IMR-90 (cell line): ENCODE data around the gene IRS2. TPM values are rescaled to one million over a fixed set of nuclear protein-coding genes. Genes with fewer than 3 reads are reported as not detected.

Experiments used
- ATAC-seq: fragments of 200-7000 bp; cut with Tn5 transposase; 2 replicates; pipeline ENCODE4 v1.9.1; 2020; ENCODE audit warnings: low read depth, mild to moderate bottlenecking, moderate library complexity
- BruUV-seq: library from RNA; stranded (reverse); fragments of 400-500 nt; replicated peaks from 2 replicates; lab custom pipeline; 2021; lab: Mats Ljungman, UMichigan
- CTCF ChIA-PET: fragments of 300-600 bp; formaldehyde crosslinking; extraction: SDS; loops from one replicate; lab custom pipeline; 2021; ENCODE audit warnings: antibody characterized with exemption; lab: Yijun Ruan, JAX
- POLR2A ChIA-PET: fragments of 300-600 bp; sonication (Branson Sonifier 250); formaldehyde crosslinking; loops from one replicate; lab custom pipeline; 2022; ENCODE audit warnings: antibody characterized with exemption; ENCODE audit not compliant: unreplicated experiment; lab: Charles Lee
- DNase-seq: peaks from one replicate; pipeline ENCODE4 v3.0.0; 2013
- H2AFZ ChIP-seq: replicated peaks from 2 replicates; pipeline ENCODE3; 2013; ENCODE audit warnings: low read length, mild to moderate bottlenecking; ENCODE audit not compliant: poor library complexity
- H2AK5ac ChIP-seq: 2 replicates; pipeline ENCODE4 v1.6.1; 2013; ENCODE audit warnings: low read depth, low read length, inconsistent platforms
- H2AK9ac ChIP-seq: replicated peaks from 2 replicates; pipeline ENCODE3; 2013; ENCODE audit warnings: mild to moderate bottlenecking, low read depth, low read length, moderate library complexity; ENCODE audit not compliant: poor library complexity
- H2BK120ac ChIP-seq: 2 replicates; pipeline ENCODE4 v1.6.1; 2013; ENCODE audit warnings: low read depth, low read length, inconsistent platforms
- H2BK15ac ChIP-seq: 3 replicates; pipeline ENCODE4 v1.6.1; 2013; ENCODE audit warnings: low read depth, low read length, inconsistent platforms
- H2BK20ac ChIP-seq: 2 replicates; pipeline ENCODE4 v1.6.1; 2013; ENCODE audit warnings: low read depth, mild to moderate bottlenecking, inconsistent platforms, low read length, moderate library complexity
- H2BK5ac ChIP-seq: 2 replicates; pipeline ENCODE4 v1.6.1; 2013; ENCODE audit warnings: mild to moderate bottlenecking, low read depth, low read length, inconsistent platforms; ENCODE audit not compliant: poor library complexity, severe bottlenecking
- H3K14ac ChIP-seq: replicated peaks from 2 replicates; pipeline ENCODE4 v1.6.1; 2013; ENCODE audit warnings: low read depth, low read length, inconsistent platforms
- H3K18ac ChIP-seq: 2 replicates; pipeline ENCODE4 v1.6.1; 2013; ENCODE audit warnings: low read depth, low read length, control low read depth
- H3K23ac ChIP-seq: 2 replicates; pipeline ENCODE4 v1.6.1; 2013; ENCODE audit warnings: low read depth, low read length, inconsistent platforms
- H3K27ac ChIP-seq: 2 replicates; pipeline ENCODE4 v1.5.1; 2013; ENCODE audit warnings: mild to moderate bottlenecking, control low read depth, low read length; ENCODE audit not compliant: insufficient read depth
- H3K27me3 ChIP-seq: 2 replicates; pipeline ENCODE4 v1.6.1; 2013; ENCODE audit warnings: low read length; ENCODE audit not compliant: control insufficient read depth, insufficient read depth
- H3K36me3 ChIP-seq: 2 replicates; pipeline ENCODE4 v1.6.1; 2013; ENCODE audit warnings: low read length, mixed read lengths; ENCODE audit not compliant: control insufficient read depth, insufficient read depth
- H3K4ac ChIP-seq: 2 replicates; pipeline ENCODE4 v1.6.1; 2013; ENCODE audit warnings: low read depth, low read length, inconsistent platforms
- H3K4me1 ChIP-seq: 2 replicates; pipeline ENCODE4 v1.6.1; 2013; ENCODE audit warnings: low read length, mixed read lengths; ENCODE audit not compliant: control insufficient read depth, insufficient read depth
- H3K4me2 ChIP-seq: 2 replicates; pipeline ENCODE4 v1.6.1; 2013; ENCODE audit warnings: low read depth, mild to moderate bottlenecking, control low read depth, low read length, moderate library complexity
- H3K4me3 ChIP-seq: 2 replicates; pipeline ENCODE4 v1.5.1; 2013; ENCODE audit warnings: low read depth, mild to moderate bottlenecking, control low read depth, low read length, moderate library complexity; ENCODE audit not compliant: insufficient read depth
- H3K56ac ChIP-seq: 2 replicates; pipeline ENCODE4 v1.6.1; 2013; ENCODE audit warnings: low read length, inconsistent platforms; ENCODE audit not compliant: insufficient read depth; ENCODE audit errors: extremely low read depth
- H3K79me1 ChIP-seq, 2 experiments: 2 replicates each; pipeline ENCODE4 v1.6.1; 2013; ENCODE audit warnings: low read length in 2 of 2, inconsistent platforms in 1 of 2, low read depth in 1 of 2
- H3K9ac ChIP-seq: 2 replicates; pipeline ENCODE4 v1.6.1; 2013; ENCODE audit warnings: low read depth, low read length, control low read depth
- H3K9me1 ChIP-seq: 2 replicates; pipeline ENCODE4 v1.6.1; 2013; ENCODE audit warnings: low read length, inconsistent platforms; ENCODE audit not compliant: insufficient read depth
- H3K9me3 ChIP-seq: 2 replicates; pipeline ENCODE4 v1.6.1; 2013; ENCODE audit warnings: low read length; ENCODE audit not compliant: control insufficient read depth, insufficient read depth
- H4K20me1 ChIP-seq: 2 replicates; pipeline ENCODE4 v1.6.1; 2013; ENCODE audit warnings: low read length, inconsistent platforms; ENCODE audit not compliant: insufficient read depth
- H4K5ac ChIP-seq: 2 replicates; pipeline ENCODE4 v1.6.1; 2013; ENCODE audit warnings: mild to moderate bottlenecking, low read depth, low read length, control low read depth
- H4K8ac ChIP-seq, 2 experiments: 2 replicates each; pipeline ENCODE4 v1.6.1; 2013; ENCODE audit warnings: low read depth in 2 of 2, low read length in 2 of 2, control low read depth in 1 of 2, inconsistent platforms in 1 of 2
- H4K91ac ChIP-seq: 2 replicates; pipeline ENCODE4 v1.6.1; 2013; ENCODE audit warnings: low read depth, low read length, inconsistent platforms; ENCODE audit not compliant: insufficient read depth
- BHLHE40 ChIP-seq: fragments of 150-350 bp; IDR thresholded peaks from 2 replicates; pipeline ENCODE4 v1.6.1; 2016; ENCODE audit warnings: mild to moderate bottlenecking, low read depth, low read length
- CEBPB ChIP-seq: IDR thresholded peaks from 2 replicates; pipeline ENCODE4 v1.6.1; 2012; ENCODE audit warnings: low read depth, low read length, improper control_type of control experiment
- MAZ ChIP-seq: IDR thresholded peaks from 2 replicates; pipeline ENCODE4 v1.6.1; 2012; ENCODE audit warnings: low read depth, mild to moderate bottlenecking, low read length, improper control_type of control experiment, moderate library complexity, borderline replicate concordance
- MXI1 ChIP-seq: IDR thresholded peaks from 2 replicates; pipeline ENCODE4 v1.6.1; 2012; ENCODE audit warnings: low read depth, mild to moderate bottlenecking, low read length, moderate library complexity, borderline replicate concordance
- NFE2L2 ChIP-seq: fragments of 150-350 bp; IDR thresholded peaks from 2 replicates; pipeline ENCODE4 v1.6.1; 2016; ENCODE audit warnings: low read depth, mild to moderate bottlenecking, low read length
- RAD21 ChIP-seq: IDR thresholded peaks from 2 replicates; pipeline ENCODE4 v1.6.1; 2012; ENCODE audit warnings: low read length, improper control_type of control experiment
- RCOR1 ChIP-seq: IDR thresholded peaks from 2 replicates; pipeline ENCODE4 v1.6.1; 2012; ENCODE audit warnings: mild to moderate bottlenecking, low read length, improper control_type of control experiment; ENCODE audit not compliant: insufficient replicate concordance
- RFX5 ChIP-seq: IDR thresholded peaks from 2 replicates; pipeline ENCODE4 v1.8.0; 2012; ENCODE audit warnings: low read depth, mild to moderate bottlenecking, low read length, moderate library complexity
- SMC3 ChIP-seq: fragments of 150-350 bp; IDR thresholded peaks from 2 replicates; pipeline ENCODE4 v1.6.1; 2016; ENCODE audit warnings: low read depth, mild to moderate bottlenecking, antibody characterized with exemption, low read length, moderate library complexity
- USF2 ChIP-seq: fragments of 150-350 bp; IDR thresholded peaks from 2 replicates; pipeline ENCODE4 v1.6.1; 2017; ENCODE audit warnings: mild to moderate bottlenecking, antibody characterized with exemption, low read length, low read depth
- WGBS, 2 experiments: methylation state at CpG; one replicate each; pipeline versions ENCODE4 v1.1.5 to v1.1.7; 2013; ENCODE audit warnings: missing lambda C conversion rate in 2 of 2; ENCODE audit not compliant: insufficient read length in 1 of 2; ENCODE audit errors: extremely low coverage in 2 of 2; 5-methylcytosine and 5-hydroxymethylcytosine counted together
- dilution Hi-C: fragments of 300-500 bp; cut with HindIII; formaldehyde crosslinking; loops from one replicate; pipeline ENCODE4 v1.14.3; 2018; ENCODE audit warnings: low sequenced_read_pairs; ENCODE audit not compliant: unreplicated experiment
- in situ Hi-C: fragments of 300-500 bp; cut with MboI; formaldehyde crosslinking; loops from 3 replicates; pipeline ENCODE4 v1.14.3; 2019; ENCODE audit warnings: low sequenced_read_pairs, inconsistent platforms, mixed read lengths
- intact Hi-C: fragments of 100-400 bp; cut with micrococcal nuclease; formaldehyde crosslinking; loops from 2 replicates; pipeline ENCODE4 v1.10.0; 2022
- polyA plus RNA-seq, 3 experiments: library from polyadenylated mRNA; depleted of rRNA; stranded (reverse); fragments of >200 nt; gene quantifications; 2 replicates each; pipeline ENCODE4 v1.2.3, GENCODE V29; 2012; ENCODE audit warnings: low replicate concordance in 1 of 3
- total RNA-seq: library from RNA; depleted of rRNA; stranded (reverse); fragments of >200 nt; gene quantifications from 2 replicates; pipeline ENCODE4 v1.2.3, GENCODE V29; 2012
- TF ChIP-seq, protein P1 (sequence below): conservative IDR thresholded peaks from 2 replicates; pipeline ENCODE4 v1.5.1; 2012; ENCODE audit warnings: mild to moderate bottlenecking, low read depth, low read length, improper control_type of control experiment

The IRS2 gene
- total and polyA plus RNA-seq, 2 of the 4 experiments (the other 2 are of a cell fraction): 0.36 to 1.4 TPM

DNA sequence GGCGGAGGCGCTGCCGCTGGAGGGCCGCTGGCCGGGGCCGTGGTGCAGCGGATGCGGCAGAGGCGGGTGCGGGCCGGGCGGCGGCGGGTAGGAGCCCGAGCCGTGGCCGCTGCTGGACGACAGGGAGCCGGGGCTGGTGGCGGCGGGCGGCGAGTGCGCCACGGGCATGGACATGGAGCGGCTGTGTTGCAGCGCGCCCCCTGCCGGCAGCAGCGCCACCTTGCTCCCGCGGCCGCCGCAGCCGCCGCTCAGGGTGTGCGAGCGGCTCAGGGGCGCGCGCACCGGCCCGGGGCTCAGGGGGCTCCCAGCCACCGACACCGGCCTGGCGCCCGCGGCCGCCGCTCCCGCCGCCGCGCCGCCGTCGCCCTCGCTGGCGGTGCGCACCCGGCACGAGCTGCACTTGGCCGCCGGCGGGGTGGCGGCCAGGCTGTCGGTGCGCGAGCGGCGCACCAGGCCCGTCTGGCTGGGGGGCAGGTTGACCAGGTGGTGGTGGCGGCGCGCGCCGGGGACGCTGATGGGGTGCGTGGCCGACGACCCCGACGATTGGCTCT is 1.7 kb downstream of the IRS2 start:
- intact Hi-C loops: loop anchor here (1.0 to 5.0 kb wide), 4 partner anchors 228 to 867 kb away; no protein-coding TSS in a partner anchor
- no peak overlapping the region for H4K8ac ChIP-seq
- H2BK5ac ChIP-seq: no peak overlapping the region
- no peak overlapping the region for H3K18ac ChIP-seq
- DNase-seq (peak; percentile 62), ATAC-seq (peak; percentile 48)
- H4K91ac ChIP-seq: no peak overlapping the region
- H4K20me1 ChIP-seq: peaks cover 29% of the 10 kb centered on the region
- peaks cover 28% of the 10 kb centered on the region for H3K36me3 ChIP-seq
- dilution Hi-C loops: loop anchor here (25.0 kb wide), 1 partner anchor 328 kb away; no protein-coding TSS in a partner anchor
- TF ChIP-seq SMC3 (peak; percentile 63), RAD21 (peak; percentile 69), MAZ (0 out of 2 replicates have a peak, but pooled peaks have one; percentile 12), RFX5 (no peak), MXI1 (peak; percentile 46; the same call in 1 of the 2 replicates), RCOR1 (no peak), NFE2L2 (no peak), BHLHE40 (no peak), USF2 (no peak), CEBPB (no peak)
- TF ChIP-seq, protein P1, sequence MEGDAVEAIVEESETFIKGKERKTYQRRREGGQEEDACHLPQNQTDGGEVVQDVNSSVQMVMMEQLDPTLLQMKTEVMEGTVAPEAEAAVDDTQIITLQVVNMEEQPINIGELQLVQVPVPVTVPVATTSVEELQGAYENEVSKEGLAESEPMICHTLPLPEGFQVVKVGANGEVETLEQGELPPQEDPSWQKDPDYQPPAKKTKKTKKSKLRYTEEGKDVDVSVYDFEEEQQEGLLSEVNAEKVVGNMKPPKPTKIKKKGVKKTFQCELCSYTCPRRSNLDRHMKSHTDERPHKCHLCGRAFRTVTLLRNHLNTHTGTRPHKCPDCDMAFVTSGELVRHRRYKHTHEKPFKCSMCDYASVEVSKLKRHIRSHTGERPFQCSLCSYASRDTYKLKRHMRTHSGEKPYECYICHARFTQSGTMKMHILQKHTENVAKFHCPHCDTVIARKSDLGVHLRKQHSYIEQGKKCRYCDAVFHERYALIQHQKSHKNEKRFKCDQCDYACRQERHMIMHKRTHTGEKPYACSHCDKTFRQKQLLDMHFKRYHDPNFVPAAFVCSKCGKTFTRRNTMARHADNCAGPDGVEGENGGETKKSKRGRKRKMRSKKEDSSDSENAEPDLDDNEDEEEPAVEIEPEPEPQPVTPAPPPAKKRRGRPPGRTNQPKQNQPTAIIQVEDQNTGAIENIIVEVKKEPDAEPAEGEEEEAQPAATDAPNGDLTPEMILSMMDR: peak; percentile 73
- no peaks in the 10 kb centered on the region for H3K9me3 ChIP-seq
- H3K4ac ChIP-seq: no peak overlapping the region
- POLR2A ChIA-PET: no interaction called here
- no peak overlapping the region for H2BK15ac ChIP-seq
- H3K27me3 ChIP-seq: peaks cover 2% of the 10 kb centered on the region; the same call in 1 of the 2 replicates
- no peak overlapping the region; the same call in 1 of the 2 replicates for H3K27ac ChIP-seq
- no peak overlapping the region for H3K56ac ChIP-seq
- H3K14ac ChIP-seq: no peak overlapping the region
- H3K9me1 ChIP-seq: no peaks in the 10 kb centered on the region
- H2BK120ac ChIP-seq: no peak overlapping the region
- H2AFZ ChIP-seq: peak overlapping the region; percentile 89
- H3K79me1 ChIP-seq: peaks cover 11 to 18% of the 10 kb centered on the region in 2 experiments; a peak in 3 of 4 replicates
- H3K4me1 ChIP-seq: peaks cover 15% of the 10 kb centered on the region
- peak overlapping the region; percentile 82 for H3K4me2 ChIP-seq
- H4K5ac ChIP-seq: no peak overlapping the region
- CTCF ChIA-PET: interaction anchor here (0.6 to 1.0 kb wide), 3 partner anchors 637 to 823 kb away, joined by 3 to 4 read pairs (median 3); no protein-coding TSS in a partner anchor
- H3K9ac ChIP-seq: no peak overlapping the region
- H3K23ac ChIP-seq: no peak overlapping the region
- in situ Hi-C loops: loop anchor here (5.0 kb wide), 2 partner anchors 323 to 632 kb away; no protein-coding TSS in a partner anchor
- no peak overlapping the region for H2AK5ac ChIP-seq
- H2AK9ac ChIP-seq: peak overlapping the region; percentile 7
- peak overlapping the region; percentile 75 for H3K4me3 ChIP-seq
- WGBS, 2 experiments: 2% methylated on average over 68 of the region's 83 CpGs; no CpG with 5 or more reads in 1 of the 2 experiments
- no peak overlapping the region for H2BK20ac ChIP-seq
- BruUV-seq: no TSS peak
